GM23338 (cell line): Measurements from ENCODE around the gene CHCHD6. TPM values are rescaled to one million over a fixed set of nuclear protein-coding genes. Genes with fewer than 3 reads are reported as not detected.

Source experiments
- ATAC-seq: fragments of 200-7000 bp; cut with Tn5 transposase; 3 replicates; pipeline ENCODE4 v1.9.1; 2020
- DNase-seq: peaks from one replicate; pipeline ENCODE4 v3.0.0-alpha.2; 2015; ENCODE audit warnings: low spot score
- H2AFZ ChIP-seq: fragments of 200-600 bp; sonication (generic); 2 replicates; pipeline ENCODE4 v1.8.0; 2016; ENCODE audit warnings: antibody characterized with exemption, mild to moderate bottlenecking, moderate library complexity
- H3F3A ChIP-seq: fragments of 200-600 bp; sonication (generic); replicated peaks from 2 replicates; pipeline ENCODE4 v1.8.0; 2017; ENCODE audit warnings: antibody characterized with exemption, mixed run types, low read depth
- H3K27ac ChIP-seq: fragments of 200-600 bp; sonication (generic); 2 replicates; pipeline ENCODE4 v1.6.1; 2016; ENCODE audit warnings: low read depth
- H3K27me3 ChIP-seq: fragments of 200-600 bp; sonication (generic); 2 replicates; pipeline ENCODE4 v1.8.0; 2016; ENCODE audit warnings: mild to moderate bottlenecking, mixed run types, moderate library complexity; ENCODE audit not compliant: insufficient read depth
- H3K36me3 ChIP-seq: fragments of 200-600 bp; sonication (generic); 2 replicates; pipeline ENCODE4 v1.8.0; 2016; ENCODE audit warnings: mild to moderate bottlenecking; ENCODE audit not compliant: insufficient read depth
- H3K4me1 ChIP-seq: fragments of 200-600 bp; sonication (generic); 2 replicates; pipeline ENCODE4 v1.8.0; 2016; ENCODE audit warnings: mild to moderate bottlenecking, moderate library complexity; ENCODE audit not compliant: insufficient read depth
- H3K4me2 ChIP-seq: fragments of 200-600 bp; sonication (generic); 2 replicates; pipeline ENCODE4 v1.7.1; 2017; ENCODE audit warnings: mixed run types
- H3K4me3 ChIP-seq: fragments of 200-600 bp; sonication (generic); 2 replicates; pipeline ENCODE4 v1.6.1; 2016; ENCODE audit warnings: mixed run types
- H3K79me2 ChIP-seq: fragments of 200-600 bp; sonication (generic); replicated peaks from 2 replicates; pipeline ENCODE4 v1.8.0; 2017; ENCODE audit warnings: mild to moderate bottlenecking; ENCODE audit not compliant: insufficient read depth
- H3K9me2 ChIP-seq: fragments of 200-600 bp; sonication (generic); 2 replicates; pipeline ENCODE4 v1.8.0; 2017; ENCODE audit not compliant: insufficient read depth
- H4K20me1 ChIP-seq: fragments of 200-600 bp; sonication (generic); replicated peaks from 2 replicates; pipeline ENCODE4 v1.8.0; 2017; ENCODE audit warnings: mild to moderate bottlenecking; ENCODE audit not compliant: insufficient read depth
- H3K27ac Mint-ChIP-seq: 2 replicates; pipeline ENCODE4 v1.8.0; 2020; ENCODE audit warnings: inconsistent platforms, mild to moderate bottlenecking, moderate library complexity, mixed read lengths
- H3K27me3 Mint-ChIP-seq: 3 replicates; pipeline ENCODE4 v1.8.0; 2022; ENCODE audit warnings: low read depth, mild to moderate bottlenecking, moderate library complexity, mixed read lengths, inconsistent platforms; ENCODE audit not compliant: insufficient read depth, poor library complexity
- H3K36me3 Mint-ChIP-seq: 3 replicates; pipeline ENCODE4 v1.8.0; 2021; ENCODE audit warnings: low read depth, mild to moderate bottlenecking, inconsistent platforms, moderate library complexity, mixed read lengths
- H3K4me1 Mint-ChIP-seq: 3 replicates; pipeline ENCODE4 v1.8.0; 2020; ENCODE audit warnings: mild to moderate bottlenecking, inconsistent platforms, mixed read lengths
- H3K4me3 Mint-ChIP-seq: 3 replicates; pipeline ENCODE4 v1.8.0; 2021; ENCODE audit warnings: moderate library complexity, mild to moderate bottlenecking, inconsistent platforms, mixed read lengths
- H3K9me3 Mint-ChIP-seq: 3 replicates; pipeline ENCODE4 v1.8.0; 2020; ENCODE audit warnings: moderate library complexity, mild to moderate bottlenecking, inconsistent platforms, mixed read lengths
- CREB1 ChIP-seq: fragments of 250-450 bp; sonication (Bioruptor Pico); IDR thresholded peaks from 2 replicates; pipeline ENCODE4 v1.5.0; 2020; ENCODE audit warnings: low read depth, mild to moderate bottlenecking, moderate library complexity
- CTCF ChIP-seq, 2 experiments: fragments of 200-600 bp in 1 of 2; sonication (generic) in 1 of 2; conservative IDR thresholded peaks; 2 replicates each; pipeline versions ENCODE4 v1.5.1 to v1.6.1; 2016 to 2017; ENCODE audit warnings: antibody characterized with exemption in 2 of 2, low read depth in 2 of 2, mild to moderate bottlenecking in 2 of 2, moderate library complexity in 1 of 2
- EZH2 ChIP-seq: fragments of 200-600 bp; sonication (generic); IDR thresholded peaks from one replicate; pipeline ENCODE4 v1.8.0; 2017; ENCODE audit warnings: antibody characterized with exemption, mild to moderate bottlenecking, low read depth; ENCODE audit not compliant: unreplicated experiment
- EZH2phosphoT487 ChIP-seq: fragments of 200-600 bp; sonication (generic); IDR thresholded peaks from one replicate; pipeline ENCODE4 v1.8.1; 2018; ENCODE audit warnings: antibody characterized with exemption; ENCODE audit not compliant: unreplicated experiment
- JUNB ChIP-seq: IDR thresholded peaks from one replicate; pipeline ENCODE4 v1.6.1; 2016; ENCODE audit warnings: antibody characterized with exemption; ENCODE audit not compliant: unreplicated experiment
- NANOG ChIP-seq: IDR thresholded peaks from 2 replicates; pipeline ENCODE4 v1.6.1; 2016; ENCODE audit warnings: antibody characterized with exemption, borderline replicate concordance
- REST ChIP-seq: IDR thresholded peaks from one replicate; pipeline ENCODE4 v1.6.1; 2018; ENCODE audit warnings: antibody characterized with exemption; ENCODE audit not compliant: unreplicated experiment
- STAT1 ChIP-seq: IDR thresholded peaks from one replicate; pipeline ENCODE4 v1.6.1; 2016; ENCODE audit warnings: antibody characterized with exemption; ENCODE audit not compliant: unreplicated experiment
- ZNF114 ChIP-seq: fragments of 250-450 bp; sonication (Bioruptor Pico); IDR thresholded peaks from 2 replicates; pipeline ENCODE4 v1.5.0; 2020; ENCODE audit warnings: mild to moderate bottlenecking, moderate library complexity
- ZNF331 ChIP-seq: fragments of 250-450 bp; sonication (Bioruptor Pico); IDR thresholded peaks from 2 replicates; pipeline ENCODE4 v1.5.0; 2020; ENCODE audit warnings: low read depth, mild to moderate bottlenecking, moderate library complexity
- polyA plus RNA-seq: library from polyadenylated mRNA; unstranded; fragments of >200 nt; fragmentation: Nextera tagmentation; extraction: Ambion mirVana; gene quantifications from 2 replicates; pipeline ENCODE4 v1.2.1, GENCODE V29; 2016
- total RNA-seq: library from RNA; depleted of rRNA; stranded (reverse); fragments of >200 nt; shearing (Covaris generic); gene quantifications from 2 replicates; pipeline ENCODE4 v1.2.3, GENCODE V29; 2014
- TF ChIP-seq, protein P1 (sequence below): IDR thresholded peaks from 2 replicates; pipeline ENCODE4 v1.6.1; 2016; ENCODE audit warnings: antibody characterized with exemption
- TF ChIP-seq, protein P2 (sequence below): fragments of 250-450 bp; sonication (Bioruptor Pico); IDR thresholded peaks from 2 replicates; pipeline ENCODE4 v1.5.0; 2020; ENCODE audit warnings: mild to moderate bottlenecking, moderate library complexity

The CHCHD6 gene
- total and polyA plus RNA-seq, 2 experiments from 2014 or later, result 28.8 to 43.0 TPM

DNA sequence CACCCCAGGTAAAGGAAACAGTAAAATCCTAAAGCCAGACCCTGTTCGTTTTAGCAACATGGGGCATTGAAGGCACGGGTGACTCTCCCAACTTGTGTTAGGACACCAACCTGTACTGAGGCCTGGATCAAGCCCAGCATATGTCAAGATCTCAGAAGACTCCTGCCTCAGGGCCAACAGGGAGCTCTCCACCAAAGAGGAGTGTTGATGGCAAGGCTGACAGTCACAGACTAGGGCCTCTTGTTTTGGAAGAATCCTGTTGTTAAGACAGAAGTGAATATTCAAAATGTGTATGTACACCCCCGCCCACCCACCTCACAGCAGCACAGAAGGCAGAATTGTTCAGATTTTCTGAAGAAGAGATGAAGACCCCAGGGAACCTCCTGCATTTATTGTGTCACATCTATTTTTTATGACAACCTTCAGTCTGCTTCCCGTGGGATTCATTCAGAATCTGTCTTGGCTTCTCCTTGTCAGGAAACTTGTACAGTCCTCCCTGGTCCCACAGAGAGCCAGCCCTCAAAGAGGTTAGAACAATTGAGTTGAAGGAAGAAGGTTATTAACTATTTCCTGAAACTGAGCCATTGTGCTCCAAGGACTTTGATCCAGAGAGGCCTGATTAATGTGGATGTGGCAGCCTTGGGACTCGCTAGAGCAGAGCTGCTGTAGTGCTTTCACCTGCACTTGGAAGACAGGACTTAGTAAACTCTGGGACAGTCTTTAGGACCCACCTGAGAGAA is 217.2 kb downstream of the CHCHD6 start:
- no peaks in the 10 kb centered on the region for H3K27me3 ChIP-seq
- TF ChIP-seq NANOG (no peak), EZH2 (no peak), ZNF114 (CRISPR knock-in tag) (no peak), EZH2phosphoT487 (no peak), ZNF331 (CRISPR knock-in tag) (no peak), STAT1 (no peak), CTCF (conservative IDR thresholded peaks at IDR 0.05; ENCODE audit: low read depth in 2 of 2) (no peak), REST (no peak), CREB1 (no peak), JUNB (no peak)
- TF ChIP-seq, protein P1, sequence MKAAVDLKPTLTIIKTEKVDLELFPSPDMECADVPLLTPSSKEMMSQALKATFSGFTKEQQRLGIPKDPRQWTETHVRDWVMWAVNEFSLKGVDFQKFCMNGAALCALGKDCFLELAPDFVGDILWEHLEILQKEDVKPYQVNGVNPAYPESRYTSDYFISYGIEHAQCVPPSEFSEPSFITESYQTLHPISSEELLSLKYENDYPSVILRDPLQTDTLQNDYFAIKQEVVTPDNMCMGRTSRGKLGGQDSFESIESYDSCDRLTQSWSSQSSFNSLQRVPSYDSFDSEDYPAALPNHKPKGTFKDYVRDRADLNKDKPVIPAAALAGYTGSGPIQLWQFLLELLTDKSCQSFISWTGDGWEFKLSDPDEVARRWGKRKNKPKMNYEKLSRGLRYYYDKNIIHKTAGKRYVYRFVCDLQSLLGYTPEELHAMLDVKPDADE, result no peak
- TF ChIP-seq, protein P2, sequence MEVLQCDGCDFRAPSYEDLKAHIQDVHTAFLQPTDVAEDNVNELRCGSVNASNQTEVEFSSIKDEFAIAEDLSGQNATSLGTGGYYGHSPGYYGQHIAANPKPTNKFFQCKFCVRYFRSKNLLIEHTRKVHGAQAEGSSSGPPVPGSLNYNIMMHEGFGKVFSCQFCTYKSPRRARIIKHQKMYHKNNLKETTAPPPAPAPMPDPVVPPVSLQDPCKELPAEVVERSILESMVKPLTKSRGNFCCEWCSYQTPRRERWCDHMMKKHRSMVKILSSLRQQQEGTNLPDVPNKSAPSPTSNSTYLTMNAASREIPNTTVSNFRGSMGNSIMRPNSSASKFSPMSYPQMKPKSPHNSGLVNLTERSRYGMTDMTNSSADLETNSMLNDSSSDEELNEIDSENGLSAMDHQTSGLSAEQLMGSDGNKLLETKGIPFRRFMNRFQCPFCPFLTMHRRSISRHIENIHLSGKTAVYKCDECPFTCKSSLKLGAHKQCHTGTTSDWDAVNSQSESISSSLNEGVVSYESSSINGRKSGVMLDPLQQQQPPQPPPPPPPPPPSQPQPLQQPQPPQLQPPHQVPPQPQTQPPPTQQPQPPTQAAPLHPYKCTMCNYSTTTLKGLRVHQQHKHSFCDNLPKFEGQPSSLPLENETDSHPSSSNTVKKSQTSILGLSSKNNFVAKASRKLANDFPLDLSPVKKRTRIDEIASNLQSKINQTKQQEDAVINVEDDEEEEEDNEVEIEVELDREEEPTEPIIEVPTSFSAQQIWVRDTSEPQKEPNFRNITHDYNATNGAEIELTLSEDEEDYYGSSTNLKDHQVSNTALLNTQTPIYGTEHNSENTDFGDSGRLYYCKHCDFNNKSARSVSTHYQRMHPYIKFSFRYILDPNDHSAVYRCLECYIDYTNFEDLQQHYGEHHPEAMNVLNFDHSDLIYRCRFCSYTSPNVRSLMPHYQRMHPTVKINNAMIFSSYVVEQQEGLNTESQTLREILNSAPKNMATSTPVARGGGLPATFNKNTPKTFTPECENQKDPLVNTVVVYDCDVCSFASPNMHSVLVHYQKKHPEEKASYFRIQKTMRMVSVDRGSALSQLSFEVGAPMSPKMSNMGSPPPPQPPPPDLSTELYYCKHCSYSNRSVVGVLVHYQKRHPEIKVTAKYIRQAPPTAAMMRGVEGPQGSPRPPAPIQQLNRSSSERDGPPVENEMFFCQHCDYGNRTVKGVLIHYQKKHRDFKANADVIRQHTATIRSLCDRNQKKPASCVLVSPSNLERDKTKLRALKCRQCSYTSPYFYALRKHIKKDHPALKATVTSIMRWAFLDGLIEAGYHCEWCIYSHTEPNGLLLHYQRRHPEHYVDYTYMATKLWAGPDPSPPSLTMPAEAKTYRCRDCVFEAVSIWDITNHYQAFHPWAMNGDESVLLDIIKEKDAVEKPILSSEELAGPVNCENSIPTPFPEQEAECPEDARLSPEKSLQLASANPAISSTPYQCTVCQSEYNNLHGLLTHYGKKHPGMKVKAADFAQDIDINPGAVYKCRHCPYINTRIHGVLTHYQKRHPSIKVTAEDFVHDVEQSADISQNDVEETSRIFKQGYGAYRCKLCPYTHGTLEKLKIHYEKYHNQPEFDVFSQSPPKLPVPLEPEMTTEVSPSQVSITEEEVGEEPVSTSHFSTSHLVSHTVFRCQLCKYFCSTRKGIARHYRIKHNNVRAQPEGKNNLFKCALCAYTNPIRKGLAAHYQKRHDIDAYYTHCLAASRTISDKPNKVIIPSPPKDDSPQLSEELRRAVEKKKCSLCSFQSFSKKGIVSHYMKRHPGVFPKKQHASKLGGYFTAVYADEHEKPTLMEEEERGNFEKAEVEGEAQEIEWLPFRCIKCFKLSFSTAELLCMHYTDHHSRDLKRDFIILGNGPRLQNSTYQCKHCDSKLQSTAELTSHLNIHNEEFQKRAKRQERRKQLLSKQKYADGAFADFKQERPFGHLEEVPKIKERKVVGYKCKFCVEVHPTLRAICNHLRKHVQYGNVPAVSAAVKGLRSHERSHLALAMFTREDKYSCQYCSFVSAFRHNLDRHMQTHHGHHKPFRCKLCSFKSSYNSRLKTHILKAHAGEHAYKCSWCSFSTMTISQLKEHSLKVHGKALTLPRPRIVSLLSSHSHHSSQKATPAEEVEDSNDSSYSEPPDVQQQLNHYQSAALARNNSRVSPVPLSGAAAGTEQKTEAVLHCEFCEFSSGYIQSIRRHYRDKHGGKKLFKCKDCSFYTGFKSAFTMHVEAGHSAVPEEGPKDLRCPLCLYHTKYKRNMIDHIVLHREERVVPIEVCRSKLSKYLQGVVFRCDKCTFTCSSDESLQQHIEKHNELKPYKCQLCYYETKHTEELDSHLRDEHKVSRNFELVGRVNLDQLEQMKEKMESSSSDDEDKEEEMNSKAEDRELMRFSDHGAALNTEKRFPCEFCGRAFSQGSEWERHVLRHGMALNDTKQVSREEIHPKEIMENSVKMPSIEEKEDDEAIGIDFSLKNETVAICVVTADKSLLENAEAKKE (CRISPR knock-in tag), result no peak
- no peaks in the 10 kb centered on the region for H3K4me1 ChIP-seq
- H3K27me3 Mint-ChIP-seq, result peaks cover 4% of the 10 kb centered on the region
- peaks cover 12% of the 10 kb centered on the region for H3K36me3 Mint-ChIP-seq
- H3K4me3 Mint-ChIP-seq, result no peak overlapping the region
- H3K9me2 ChIP-seq, result no peaks in the 10 kb centered on the region
- H3K4me2 ChIP-seq, result no peak overlapping the region
- H2AFZ ChIP-seq, result no peak overlapping the region
- ATAC-seq, result no peak
- H3K36me3 ChIP-seq, result no peaks in the 10 kb centered on the region
- DNase-seq, result no peak
- H3F3A ChIP-seq, result no peaks in the 10 kb centered on the region
- no peaks in the 10 kb centered on the region for H4K20me1 ChIP-seq
- no peaks in the 10 kb centered on the region for H3K79me2 ChIP-seq
- peaks cover 12% of the 10 kb centered on the region for H3K9me3 Mint-ChIP-seq
- no peak overlapping the region for H3K4me3 ChIP-seq
- no peak overlapping the region for H3K27ac ChIP-seq
- H3K4me1 Mint-ChIP-seq, result no peaks in the 10 kb centered on the region
- H3K27ac Mint-ChIP-seq, result no peak overlapping the region
